ENCODE measurements around the gene SLC1A7.

GRCh38 chr1:53087332-53088285, 54.8 kb downstream of the SLC1A7 start:
- TF ChIP-seq CTCF (IDR thresholded peaks at IDR 0.05) = no peak
- no peak for TF ChIP-seq CEBPB (IDR thresholded peaks at IDR 0.05)
- no peak for TF ChIP-seq E2F6 (IDR thresholded peaks at IDR 0.05; ENCODE audit: borderline replicate concordance, low read depth)
- no peak for TF ChIP-seq POLR2A (IDR thresholded peaks at IDR 0.05; ENCODE audit: low read length)
- no peak for TF ChIP-seq MAZ (IDR thresholded peaks at IDR 0.05; ENCODE audit: borderline replicate concordance, low read depth, low read length)
- no peak for TF ChIP-seq CHD2 (IDR thresholded peaks at IDR 0.05; ENCODE audit: low read length, partially characterized antibody)
- TF ChIP-seq REST (IDR thresholded peaks at IDR 0.05) = no peak
- TF ChIP-seq NR3C1 (IDR thresholded peaks at IDR 0.05) = no peak
- no peak for TF ChIP-seq HOXA7 (CRISPR knock-in tag; IDR thresholded peaks at IDR 0.05)
- no peak for TF ChIP-seq USF2 (IDR thresholded peaks at IDR 0.05)
- TF ChIP-seq ZC3H11A (IDR thresholded peaks at IDR 0.05) = no peak
- TF ChIP-seq, protein P1, sequence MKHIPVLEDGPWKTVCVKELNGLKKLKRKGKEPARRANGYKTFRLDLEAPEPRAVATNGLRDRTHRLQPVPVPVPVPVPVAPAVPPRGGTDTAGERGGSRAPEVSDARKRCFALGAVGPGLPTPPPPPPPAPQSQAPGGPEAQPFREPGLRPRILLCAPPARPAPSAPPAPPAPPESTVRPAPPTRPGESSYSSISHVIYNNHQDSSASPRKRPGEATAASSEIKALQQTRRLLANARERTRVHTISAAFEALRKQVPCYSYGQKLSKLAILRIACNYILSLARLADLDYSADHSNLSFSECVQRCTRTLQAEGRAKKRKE (CRISPR knock-in tag; IDR thresholded peaks at IDR 0.05; ENCODE audit: low read depth) = no peak

Measured in A549 (cell line).